ENCODE measurements around the gene SPRY4.

Gene SPRY4

GRCh38 chr5:142287973-142288313 lies 36.9 kb downstream of the SPRY4 start:
- Histone ChIP-seq H3K27ac (ENCODE audit: insufficient read depth, low read length, poor library complexity, severe bottlenecking) (no peak overlapping the region), H3K4me3 (ENCODE audit: insufficient read depth, low read depth, low read length, poor library complexity, severe bottlenecking) (no peak overlapping the region), H3K4me1 (ENCODE audit: control insufficient read depth, insufficient read depth, low read length, poor library complexity, severe bottlenecking) (no peaks in the 10 kb centered on the region), H3K27me3 (replicated peaks; ENCODE audit: control insufficient read depth, insufficient read depth, low read length, poor library complexity, severe bottlenecking) (no peaks in the 10 kb centered on the region), H3K9me3 (ENCODE audit: control insufficient read depth, low read length) (no peaks in the 10 kb centered on the region), H3K36me3 (ENCODE audit: control insufficient read depth, insufficient read depth, low read length) (no peaks in the 10 kb centered on the region)
- no peak for DNase-seq

- no peak overlapping the region for H3K27ac ChIP-seq (ENCODE audit: insufficient read depth, low read length, poor library complexity, severe bottlenecking)
- no peaks in the 10 kb centered on the region for H3K9me3 ChIP-seq (ENCODE audit: control insufficient read depth, low read length)
- no peaks in the 10 kb centered on the region for H3K27me3 ChIP-seq (replicated peaks; ENCODE audit: control insufficient read depth, insufficient read depth, low read length, poor library complexity, severe bottlenecking)
- H3K4me3 ChIP-seq (ENCODE audit: insufficient read depth, low read depth, low read length, poor library complexity, severe bottlenecking), result no peak overlapping the region
- H3K4me1 ChIP-seq (ENCODE audit: control insufficient read depth, insufficient read depth, low read length, poor library complexity, severe bottlenecking), result no peaks in the 10 kb centered on the region
- no peaks in the 10 kb centered on the region for H3K36me3 ChIP-seq (ENCODE audit: control insufficient read depth, insufficient read depth, low read length)
- DNase-seq, result no peak
These were observed 37.5 kb downstream of the SPRY4 start for GRCh38 chr5:142287096-142287972.

GRCh38 chr5:142286111-142286510 lies 38.7 kb downstream of the SPRY4 start:
- no peak for DNase-seq
- Histone ChIP-seq H3K27ac (ENCODE audit: insufficient read depth, low read length, poor library complexity, severe bottlenecking) (no peak overlapping the region), H3K4me3 (ENCODE audit: insufficient read depth, low read depth, low read length, poor library complexity, severe bottlenecking) (no peak overlapping the region), H3K27me3 (replicated peaks; ENCODE audit: control insufficient read depth, insufficient read depth, low read length, poor library complexity, severe bottlenecking) (no peaks in the 10 kb centered on the region), H3K9me3 (ENCODE audit: control insufficient read depth, low read length) (no peaks in the 10 kb centered on the region), H3K36me3 (ENCODE audit: control insufficient read depth, insufficient read depth, low read length) (no peaks in the 10 kb centered on the region), H3K4me1 (ENCODE audit: control insufficient read depth, insufficient read depth, low read length, poor library complexity, severe bottlenecking) (no peaks in the 10 kb centered on the region)

DNA sequence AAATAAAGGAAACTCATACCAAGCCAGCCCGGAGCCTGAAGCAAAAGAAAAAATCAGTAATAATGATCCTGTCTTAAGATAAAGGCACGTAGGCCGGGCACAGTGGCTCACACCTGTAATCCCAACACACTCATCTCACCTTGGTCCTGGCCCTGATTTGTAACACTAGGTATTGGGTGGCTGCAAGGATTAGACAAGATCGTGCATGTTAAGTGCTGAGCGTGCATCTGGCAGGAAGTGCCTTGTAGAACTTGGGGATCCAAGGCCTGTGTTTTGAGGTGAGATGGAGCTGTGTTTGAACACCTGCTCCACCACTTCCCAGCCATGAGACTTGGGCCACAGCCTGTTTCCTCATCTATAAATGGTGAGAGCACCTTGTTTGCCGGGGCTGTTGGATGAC lies 41.5 kb downstream of the SPRY4 start:
- H3K27me3 ChIP-seq (replicated peaks; ENCODE audit: control insufficient read depth, insufficient read depth, low read length, poor library complexity, severe bottlenecking), result no peaks in the 10 kb centered on the region
- H3K4me1 ChIP-seq (ENCODE audit: control insufficient read depth, insufficient read depth, low read length, poor library complexity, severe bottlenecking), result no peaks in the 10 kb centered on the region
- H3K9me3 ChIP-seq (ENCODE audit: control insufficient read depth, low read length), result no peaks in the 10 kb centered on the region
- H3K27ac ChIP-seq (ENCODE audit: insufficient read depth, low read length, poor library complexity, severe bottlenecking), result no peak overlapping the region
- H3K36me3 ChIP-seq (ENCODE audit: control insufficient read depth, insufficient read depth, low read length), result no peaks in the 10 kb centered on the region
- H3K4me3 ChIP-seq (ENCODE audit: insufficient read depth, low read depth, low read length, poor library complexity, severe bottlenecking), result no peak overlapping the region
- no peak for DNase-seq

GRCh38 chr5:142281966-142282365 lies 42.9 kb downstream of the SPRY4 start:
- no peaks in the 10 kb centered on the region for H3K4me1 ChIP-seq (ENCODE audit: control insufficient read depth, insufficient read depth, low read length, poor library complexity, severe bottlenecking)

DNA sequence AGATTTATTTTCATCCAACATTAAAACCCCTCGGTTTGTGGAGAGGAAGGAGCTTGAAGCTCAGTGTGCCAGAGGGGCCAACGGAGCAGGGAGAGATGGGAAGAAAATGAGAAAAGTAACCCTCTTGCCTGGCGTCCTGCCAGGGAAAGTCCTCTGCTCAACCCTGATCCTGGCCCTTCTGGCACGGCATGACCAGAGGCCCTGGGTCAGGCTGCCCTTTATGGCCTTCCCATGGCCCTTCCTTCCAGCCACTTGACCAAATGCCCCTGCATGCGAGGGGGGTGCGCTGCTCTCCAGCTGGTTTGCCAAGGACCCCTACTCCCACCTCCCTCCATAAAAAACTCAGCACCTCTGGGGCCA lies 43.8 kb downstream of the SPRY4 start:
- no peaks in the 10 kb centered on the region for H3K27me3 ChIP-seq (replicated peaks; ENCODE audit: control insufficient read depth, insufficient read depth, low read length, poor library complexity, severe bottlenecking)
- no peaks in the 10 kb centered on the region for H3K9me3 ChIP-seq (ENCODE audit: control insufficient read depth, low read length)
- H3K36me3 ChIP-seq (ENCODE audit: control insufficient read depth, insufficient read depth, low read length), result no peaks in the 10 kb centered on the region
- H3K4me1 ChIP-seq (ENCODE audit: control insufficient read depth, insufficient read depth, low read length, poor library complexity, severe bottlenecking), result no peaks in the 10 kb centered on the region
- no peak overlapping the region for H3K27ac ChIP-seq (ENCODE audit: insufficient read depth, low read length, poor library complexity, severe bottlenecking)
- no peak for DNase-seq
- H3K4me3 ChIP-seq (ENCODE audit: insufficient read depth, low read depth, low read length, poor library complexity, severe bottlenecking), result no peak overlapping the region

More at GRCh38 chr5:142281966-142282365, 42.9 kb downstream of the SPRY4 start:
- Histone ChIP-seq H3K36me3 (ENCODE audit: control insufficient read depth, insufficient read depth, low read length) (no peaks in the 10 kb centered on the region), H3K9me3 (ENCODE audit: control insufficient read depth, low read length) (no peaks in the 10 kb centered on the region), H3K4me3 (ENCODE audit: insufficient read depth, low read depth, low read length, poor library complexity, severe bottlenecking) (no peak overlapping the region), H3K27me3 (replicated peaks; ENCODE audit: control insufficient read depth, insufficient read depth, low read length, poor library complexity, severe bottlenecking) (no peaks in the 10 kb centered on the region), H3K27ac (ENCODE audit: insufficient read depth, low read length, poor library complexity, severe bottlenecking) (no peak overlapping the region)
- no peak for DNase-seq

- DNase-seq, result no peak
- Histone ChIP-seq H3K36me3 (ENCODE audit: control insufficient read depth, insufficient read depth, low read length) (no peaks in the 10 kb centered on the region), H3K27me3 (replicated peaks; ENCODE audit: control insufficient read depth, insufficient read depth, low read length, poor library complexity, severe bottlenecking) (no peaks in the 10 kb centered on the region), H3K4me1 (ENCODE audit: control insufficient read depth, insufficient read depth, low read length, poor library complexity, severe bottlenecking) (no peaks in the 10 kb centered on the region), H3K9me3 (ENCODE audit: control insufficient read depth, low read length) (no peaks in the 10 kb centered on the region), H3K27ac (ENCODE audit: insufficient read depth, low read length, poor library complexity, severe bottlenecking) (no peak overlapping the region), H3K4me3 (ENCODE audit: insufficient read depth, low read depth, low read length, poor library complexity, severe bottlenecking) (no peak overlapping the region)
These were observed 44.5 kb downstream of the SPRY4 start for GRCh38 chr5:142280066-142281007.

GRCh38 chr5:142278627-142279026 lies 46.2 kb downstream of the SPRY4 start:
- H3K4me1 ChIP-seq (ENCODE audit: control insufficient read depth, insufficient read depth, low read length, poor library complexity, severe bottlenecking), result no peaks in the 10 kb centered on the region
- H3K36me3 ChIP-seq (ENCODE audit: control insufficient read depth, insufficient read depth, low read length), result no peaks in the 10 kb centered on the region
- no peaks in the 10 kb centered on the region for H3K9me3 ChIP-seq (ENCODE audit: control insufficient read depth, low read length)
- no peak for DNase-seq
- H3K4me3 ChIP-seq (ENCODE audit: insufficient read depth, low read depth, low read length, poor library complexity, severe bottlenecking), result no peak overlapping the region
- H3K27ac ChIP-seq (ENCODE audit: insufficient read depth, low read length, poor library complexity, severe bottlenecking), result no peak overlapping the region
- no peaks in the 10 kb centered on the region for H3K27me3 ChIP-seq (replicated peaks; ENCODE audit: control insufficient read depth, insufficient read depth, low read length, poor library complexity, severe bottlenecking)

DNA sequence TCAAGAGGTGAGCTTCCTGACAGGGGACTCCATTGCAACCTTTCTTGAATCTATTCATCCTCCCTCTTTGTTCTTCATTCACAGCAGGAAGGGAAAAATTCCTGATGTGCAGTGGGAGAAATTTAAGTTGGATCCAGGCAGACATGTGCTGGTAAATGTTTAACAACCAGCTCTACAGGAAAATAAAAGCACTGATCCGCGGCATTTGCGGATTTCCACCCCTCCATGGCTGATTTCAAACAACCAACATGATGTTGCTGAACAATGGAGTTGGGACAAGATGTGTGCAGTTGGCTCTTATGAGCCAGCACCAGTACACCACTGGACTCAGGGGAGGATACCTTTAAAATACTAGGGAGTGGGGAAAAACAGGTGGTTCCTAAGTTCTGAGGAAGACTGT lies 47.0 kb downstream of the SPRY4 start:
- no peaks in the 10 kb centered on the region for H3K9me3 ChIP-seq (ENCODE audit: control insufficient read depth, low read length)
- H3K27ac ChIP-seq (ENCODE audit: insufficient read depth, low read length, poor library complexity, severe bottlenecking), result no peak overlapping the region
- DNase-seq, result no peak

DNA sequence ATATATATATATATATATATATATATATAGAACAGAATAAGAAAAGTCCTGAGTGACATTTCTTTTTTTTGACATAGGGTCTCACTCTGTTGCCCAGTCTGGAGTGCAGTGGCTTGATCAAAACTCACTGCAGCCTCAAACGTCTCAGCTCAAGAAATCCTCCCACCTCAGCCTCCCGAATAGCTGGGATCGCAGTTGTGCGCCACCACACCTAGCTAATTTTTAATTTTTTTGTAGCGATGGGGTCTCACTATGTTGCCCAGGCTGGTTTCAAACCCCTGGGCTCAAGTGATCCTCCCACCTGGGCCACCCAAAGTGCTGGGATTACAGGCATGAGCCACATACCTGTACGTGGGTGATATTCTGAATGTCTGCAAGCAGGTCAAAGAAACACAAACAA lies 48.3 kb downstream of the SPRY4 start:
- Histone ChIP-seq H3K9me3 (ENCODE audit: control insufficient read depth, low read length) (no peaks in the 10 kb centered on the region), H3K27ac (ENCODE audit: insufficient read depth, low read length, poor library complexity, severe bottlenecking) (no peak overlapping the region), H3K27me3 (replicated peaks; ENCODE audit: control insufficient read depth, insufficient read depth, low read length, poor library complexity, severe bottlenecking) (no peaks in the 10 kb centered on the region), H3K4me3 (ENCODE audit: insufficient read depth, low read depth, low read length, poor library complexity, severe bottlenecking) (no peak overlapping the region), H3K36me3 (ENCODE audit: control insufficient read depth, insufficient read depth, low read length) (no peaks in the 10 kb centered on the region), H3K4me1 (ENCODE audit: control insufficient read depth, insufficient read depth, low read length, poor library complexity, severe bottlenecking) (no peaks in the 10 kb centered on the region)
- DNase-seq, result no peak

More for the DNA sequence above, 47.0 kb downstream of the SPRY4 start:
- Histone ChIP-seq H3K27me3 (replicated peaks; ENCODE audit: control insufficient read depth, insufficient read depth, low read length, poor library complexity, severe bottlenecking) (no peaks in the 10 kb centered on the region), H3K4me1 (ENCODE audit: control insufficient read depth, insufficient read depth, low read length, poor library complexity, severe bottlenecking) (no peaks in the 10 kb centered on the region), H3K36me3 (ENCODE audit: control insufficient read depth, insufficient read depth, low read length) (no peaks in the 10 kb centered on the region), H3K4me3 (ENCODE audit: insufficient read depth, low read depth, low read length, poor library complexity, severe bottlenecking) (no peak overlapping the region)

All from effector memory CD4-positive, alpha-beta T cell (primary cell).